ENCODE data around the gene PON2.

GRCh38 chr7:95440394-95441038 lies 5.7 kb upstream of the PON2 start:
- no peak for TF ChIP-seq CTCF (conservative IDR thresholded peaks at IDR 0.05; ENCODE audit: low read length)
- no peak for TF ChIP-seq EZH2phosphoT487 (IDR thresholded peaks at IDR 0.05; ENCODE audit: borderline replicate concordance, low read depth, low read length)
